GM19043 (cell line): ENCODE measurements around the gene CORO2B.

Experiments used
- ATAC-seq: cut with Tn5 transposase; IDR thresholded peaks from one replicate; pipeline ENCODE4 v1.9.1; 2021; ENCODE audit warnings: low read depth; ENCODE audit not compliant: unreplicated experiment

The CORO2B gene

DNA sequence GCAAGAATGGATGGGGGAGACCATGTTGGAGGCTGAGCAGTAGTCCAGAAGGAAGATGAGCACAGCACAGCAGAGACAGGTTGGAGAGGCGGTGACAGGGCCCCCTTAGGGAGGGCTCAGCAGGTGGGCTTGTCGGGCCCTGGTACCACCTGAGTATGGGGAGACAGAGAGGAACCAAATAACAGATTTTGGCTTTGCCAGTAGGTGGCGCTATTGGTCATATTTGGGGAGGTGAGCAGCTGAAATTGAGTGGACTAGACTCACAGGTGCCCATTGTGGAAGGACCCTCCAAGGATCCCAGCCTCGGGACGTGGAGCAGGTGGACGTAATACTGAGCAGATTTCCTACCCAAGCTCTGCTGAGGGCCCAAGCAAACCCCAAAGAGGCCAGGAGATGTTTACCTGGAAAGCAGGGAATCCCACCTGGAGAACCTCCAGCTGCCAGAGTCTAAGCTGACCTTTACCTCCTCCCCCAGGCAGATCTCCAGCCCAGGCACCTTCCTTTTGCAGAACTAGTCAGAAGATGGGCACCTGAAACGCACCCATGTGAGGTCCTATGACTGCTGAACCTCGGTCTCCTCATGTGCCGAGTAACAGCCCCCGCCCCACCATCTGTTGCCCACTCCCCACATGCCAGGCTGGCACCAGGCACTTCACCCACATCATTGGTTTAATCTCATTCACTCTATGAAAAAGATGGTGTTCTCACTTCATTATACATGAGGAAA is 24.6 kb upstream of the CORO2B start:
- no peak for ATAC-seq

- ATAC-seq: no peak
These were observed 23.8 kb upstream of the CORO2B start for GRCh38 chr15:68554721-68555678.

DNA sequence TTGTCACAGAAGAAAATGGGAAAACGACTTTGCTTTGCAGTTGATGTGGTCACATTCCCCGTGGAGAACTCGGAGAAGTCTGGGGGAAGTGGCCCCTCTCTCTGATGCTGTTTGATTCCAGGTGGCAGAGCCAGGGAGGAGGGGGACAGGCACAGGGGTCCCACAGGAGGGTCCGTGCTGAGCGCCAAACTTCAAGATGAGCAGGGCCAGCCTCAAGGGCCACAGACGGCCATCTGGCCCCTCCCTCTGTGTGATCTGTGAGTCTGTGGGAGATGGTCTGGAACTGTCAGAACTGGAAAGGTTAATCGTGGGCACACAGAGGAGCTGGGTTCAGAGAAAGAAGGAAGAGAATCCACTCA is 23.1 kb upstream of the CORO2B start:
- no peak for ATAC-seq

DNA sequence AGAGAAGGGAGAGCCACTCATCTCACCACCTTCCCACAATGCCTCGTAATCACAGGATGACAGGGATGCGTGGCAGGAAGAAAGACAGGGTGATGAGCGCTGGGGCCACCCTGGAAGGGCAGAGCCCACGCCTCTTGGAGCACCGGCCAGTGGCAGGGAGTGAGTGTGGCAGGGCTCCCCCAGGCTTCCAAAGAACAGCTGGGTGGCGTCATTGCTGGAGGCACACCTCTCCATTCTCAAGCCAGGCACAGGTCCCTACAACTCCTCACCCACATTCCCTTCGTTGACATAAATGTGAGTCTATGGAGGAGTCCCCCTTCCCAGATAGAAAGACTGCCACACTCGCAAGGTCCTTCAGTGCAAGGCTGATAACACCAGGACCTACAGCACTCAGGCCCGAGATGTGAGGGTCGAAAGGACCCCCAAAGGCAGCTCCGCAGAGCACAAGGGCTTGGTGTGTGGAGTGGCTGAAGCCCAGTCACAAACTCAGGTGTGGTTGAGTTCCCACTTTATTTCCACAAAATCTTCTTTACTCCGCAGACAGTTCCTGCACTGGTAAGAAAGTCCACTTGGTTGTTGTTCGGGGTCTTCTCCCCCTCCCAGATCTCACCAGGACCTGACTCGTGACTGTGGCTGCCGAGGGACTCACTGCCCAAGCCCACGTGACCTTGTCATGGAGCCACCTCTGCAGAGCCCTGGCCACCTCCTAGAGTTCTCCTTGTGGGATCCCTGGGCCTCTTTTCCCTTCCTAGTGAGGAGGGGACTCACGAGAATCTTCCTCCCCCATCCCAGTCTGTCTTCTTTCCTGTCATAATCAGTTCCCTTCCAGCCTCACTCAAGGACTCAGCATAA is 22.4 kb upstream of the CORO2B start:
- ATAC-seq: no peak

- no peak for ATAC-seq
These were observed 21.1 kb upstream of the CORO2B start for GRCh38 chr15:68557469-68558317.

- no peak for ATAC-seq
These were observed 20.2 kb upstream of the CORO2B start for GRCh38 chr15:68558318-68559305.

GRCh38 chr15:68559345-68560310 is 19.2 kb upstream of the CORO2B start:
- ATAC-seq: no peak

DNA sequence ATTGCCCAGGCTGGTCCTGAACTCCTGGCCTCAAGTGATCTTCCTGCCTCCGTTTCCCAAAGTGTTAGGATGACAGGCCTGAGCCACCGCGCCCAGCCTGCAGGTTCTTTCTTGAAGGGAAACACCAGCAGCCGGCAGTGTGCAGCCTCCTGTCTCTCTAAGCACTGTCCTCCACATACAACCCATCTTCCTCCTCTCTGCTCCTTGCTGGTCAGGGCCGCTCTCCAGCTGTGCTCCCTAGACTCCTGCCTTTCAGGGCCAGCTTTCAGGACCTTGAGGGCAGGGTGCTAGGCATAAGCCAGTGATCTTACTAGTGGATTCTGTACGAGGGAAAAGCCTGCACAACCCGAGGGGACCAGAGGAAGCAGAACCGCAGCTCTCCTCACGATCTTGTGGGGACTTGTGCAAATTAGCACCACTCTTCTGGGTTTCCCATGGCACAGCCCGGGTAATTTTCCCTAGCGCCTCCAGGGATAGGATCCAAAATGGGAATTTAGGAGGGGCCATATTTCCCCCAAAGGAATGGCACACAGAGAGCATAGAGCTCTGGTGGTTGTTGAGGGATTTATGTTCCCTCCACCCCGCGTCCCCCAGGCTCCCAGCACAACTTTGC is 18.2 kb upstream of the CORO2B start:
- no peak for ATAC-seq

DNA sequence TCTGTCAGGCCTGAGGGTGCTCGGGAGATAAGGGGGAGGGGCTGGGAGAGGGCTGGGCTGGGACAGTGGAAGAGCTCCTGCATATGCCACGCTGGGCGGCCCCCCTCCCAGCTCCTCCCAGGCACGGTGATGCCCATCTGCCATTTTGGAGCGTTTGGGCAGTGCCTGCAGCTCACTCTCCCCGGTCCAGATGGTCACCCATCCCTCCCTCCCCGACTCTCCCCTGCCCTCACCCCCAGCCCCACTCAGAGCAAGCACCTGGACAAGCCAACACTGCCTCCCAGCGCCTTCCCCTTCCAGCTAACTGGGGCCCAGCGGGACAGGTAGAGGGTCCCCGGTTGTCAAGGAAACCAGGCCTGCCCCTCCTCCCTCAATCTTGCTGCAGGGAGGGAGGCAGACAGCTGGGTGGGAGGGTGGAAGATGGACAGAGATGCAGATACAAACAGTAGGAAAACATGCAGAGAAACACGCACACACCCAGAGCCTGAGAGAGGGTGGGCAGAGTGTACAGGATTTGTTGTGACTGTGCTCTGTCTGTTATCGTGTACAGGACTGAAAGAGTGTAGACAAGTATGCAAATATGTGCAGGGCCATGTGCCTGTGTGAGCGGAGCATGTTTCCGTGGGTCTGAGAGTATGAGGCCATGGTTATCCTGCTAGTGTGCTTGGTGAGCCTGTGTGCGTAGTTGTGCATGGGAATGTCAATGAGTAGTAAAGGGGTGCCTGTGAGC is 17.5 kb upstream of the CORO2B start:
- ATAC-seq: no peak

DNA sequence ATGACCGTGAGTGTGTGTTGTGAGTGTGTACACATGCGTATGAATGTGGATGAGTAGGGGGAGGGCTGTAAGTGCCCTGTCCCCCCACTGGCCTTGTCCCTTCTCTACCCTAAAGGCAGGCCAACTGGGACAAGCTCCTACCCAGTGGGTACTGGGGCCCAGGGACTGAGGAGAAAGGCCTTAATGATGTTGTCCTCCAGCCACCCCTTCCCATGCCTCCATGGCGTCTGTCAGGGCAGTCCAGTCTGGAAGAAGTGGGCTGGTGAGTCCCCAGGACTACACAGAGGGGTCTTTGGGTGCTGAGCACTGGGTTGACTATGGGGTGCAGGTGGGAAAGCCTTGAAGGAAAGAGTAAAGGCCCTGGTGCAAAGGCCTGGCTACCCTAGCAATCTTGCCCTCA is 16.9 kb upstream of the CORO2B start:
- no peak for ATAC-seq

DNA sequence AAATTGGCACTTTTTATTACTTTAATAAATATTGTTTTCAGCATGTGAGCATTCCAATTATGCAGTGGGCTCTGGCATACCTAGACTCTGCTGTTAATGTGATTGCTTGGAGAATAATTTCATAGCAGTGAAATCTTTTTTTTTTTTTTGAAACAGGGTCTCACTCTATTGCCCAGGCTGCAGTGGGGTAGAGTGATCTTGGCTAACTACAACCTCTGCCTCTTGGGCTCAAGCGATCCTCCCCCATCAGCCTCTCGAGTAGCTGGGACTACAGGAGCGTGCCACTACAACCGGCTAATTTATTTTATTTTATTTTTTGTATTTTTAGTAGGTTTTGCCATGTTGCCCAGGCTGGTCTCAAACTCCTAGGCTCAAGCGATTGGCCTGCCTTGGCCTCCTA is 14.6 kb upstream of the CORO2B start:
- ATAC-seq: no peak

- ATAC-seq: no peak
These were observed 13.6 kb upstream of the CORO2B start for GRCh38 chr15:68565234-68565633.

GRCh38 chr15:68565726-68566125 is 13.1 kb upstream of the CORO2B start:
- ATAC-seq: no peak

GRCh38 chr15:68566377-68566954 is 12.3 kb upstream of the CORO2B start:
- no peak for ATAC-seq

DNA sequence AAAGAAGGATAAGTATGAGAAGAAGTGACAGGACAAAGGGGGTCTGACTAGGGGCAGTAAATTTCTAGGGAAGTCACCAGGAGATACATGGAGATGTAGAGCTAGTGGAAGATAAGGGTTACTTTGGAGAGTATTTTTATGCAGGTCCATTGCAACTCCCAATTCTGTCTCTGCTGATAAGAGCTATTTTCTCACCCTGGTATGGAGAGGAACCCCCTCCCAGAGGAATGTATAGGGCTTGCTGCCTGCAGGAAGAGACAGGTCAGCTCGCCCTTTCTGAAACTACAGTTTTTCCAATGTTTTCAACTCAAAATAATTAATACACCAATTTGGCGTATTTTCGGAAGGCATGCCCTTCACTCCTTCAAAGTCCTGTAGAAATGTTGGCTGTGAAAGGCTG is 11.4 kb upstream of the CORO2B start:
- ATAC-seq: no peak

DNA sequence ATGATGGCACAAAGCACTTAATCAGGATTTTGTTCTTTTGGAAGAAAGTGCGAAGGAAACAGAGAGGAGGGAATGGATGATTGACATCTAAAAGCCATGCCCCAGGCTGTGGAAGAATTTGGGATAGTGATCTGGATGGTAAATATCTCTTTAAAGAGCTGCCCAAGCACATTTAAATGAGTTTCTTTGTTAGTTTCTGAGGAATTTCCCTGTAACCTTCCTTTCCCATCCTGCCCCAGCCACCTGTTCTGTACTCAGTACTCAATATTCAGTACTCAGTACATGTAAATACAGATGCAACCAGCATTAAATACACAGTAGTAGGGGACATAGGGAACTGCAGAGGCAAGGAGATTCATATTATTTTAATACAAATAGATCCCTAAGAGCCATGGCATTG is 7.8 kb upstream of the CORO2B start:
- ATAC-seq: no peak
